BJ (cell line): ENCODE data around the gene DGUOK. TPM values are rescaled to one million over a fixed set of nuclear protein-coding genes. Genes with fewer than 3 reads are reported as not detected.
A peak's percentile ranks its signal among the peaks of the same experiment; 100 is the strongest.
"Not testable (repeated sequence)": the region's sequence is repeated elsewhere in the genome, so short reads cannot be mapped to it uniquely, and the experiment has no call there.

ENCODE experiments used
- CTCF ChIA-PET: fragments of 350-600 bp; formaldehyde crosslinking; extraction: SDS; loops from one replicate; lab custom pipeline; 2021; ENCODE audit warnings: antibody characterized with exemption, inconsistent platforms; lab: Yijun Ruan, JAX
- POLR2A ChIA-PET: fragments of 300-600 bp; sonication (Branson Sonifier 250); formaldehyde crosslinking; extraction: SDS; loops from one replicate; lab custom pipeline; 2021; ENCODE audit warnings: antibody characterized with exemption; lab: Charles Lee
- DNase-seq: peaks from one replicate; pipeline ENCODE4 v3.0.0-alpha.2; 2011; ENCODE audit warnings: low read depth
- H3K27me3 ChIP-seq: 2 replicates; pipeline ENCODE4 v1.6.0; 2011; ENCODE audit warnings: low read length; ENCODE audit not compliant: control insufficient read depth, insufficient read depth
- H3K36me3 ChIP-seq: 2 replicates; pipeline ENCODE4 v1.5.1; 2011; ENCODE audit warnings: low read length; ENCODE audit not compliant: control insufficient read depth, insufficient read depth
- H3K4me3 ChIP-seq: 2 replicates; pipeline ENCODE4 v1.5.1; 2011; ENCODE audit warnings: low read depth, mild to moderate bottlenecking, control low read depth, low read length
- polyA plus RNA-seq: library from polyadenylated mRNA; depleted of rRNA; stranded (reverse); fragments of >200 nt; gene quantifications from 2 replicates; pipeline ENCODE4 v1.2.3, GENCODE V29; 2011
- TF ChIP-seq, protein P1 (sequence below): IDR thresholded peaks from 2 replicates; pipeline ENCODE4 v1.5.1; 2011; ENCODE audit warnings: low read depth, mild to moderate bottlenecking, control low read depth, inconsistent platforms, low read length, moderate library complexity; ENCODE audit not compliant: insufficient read depth

Gene DGUOK
- polyA plus RNA-seq, 1 experiment: 79.8 TPM

- POLR2A ChIA-PET: no interaction called here
- DNase-seq: no peak
- TF ChIP-seq, protein P1, sequence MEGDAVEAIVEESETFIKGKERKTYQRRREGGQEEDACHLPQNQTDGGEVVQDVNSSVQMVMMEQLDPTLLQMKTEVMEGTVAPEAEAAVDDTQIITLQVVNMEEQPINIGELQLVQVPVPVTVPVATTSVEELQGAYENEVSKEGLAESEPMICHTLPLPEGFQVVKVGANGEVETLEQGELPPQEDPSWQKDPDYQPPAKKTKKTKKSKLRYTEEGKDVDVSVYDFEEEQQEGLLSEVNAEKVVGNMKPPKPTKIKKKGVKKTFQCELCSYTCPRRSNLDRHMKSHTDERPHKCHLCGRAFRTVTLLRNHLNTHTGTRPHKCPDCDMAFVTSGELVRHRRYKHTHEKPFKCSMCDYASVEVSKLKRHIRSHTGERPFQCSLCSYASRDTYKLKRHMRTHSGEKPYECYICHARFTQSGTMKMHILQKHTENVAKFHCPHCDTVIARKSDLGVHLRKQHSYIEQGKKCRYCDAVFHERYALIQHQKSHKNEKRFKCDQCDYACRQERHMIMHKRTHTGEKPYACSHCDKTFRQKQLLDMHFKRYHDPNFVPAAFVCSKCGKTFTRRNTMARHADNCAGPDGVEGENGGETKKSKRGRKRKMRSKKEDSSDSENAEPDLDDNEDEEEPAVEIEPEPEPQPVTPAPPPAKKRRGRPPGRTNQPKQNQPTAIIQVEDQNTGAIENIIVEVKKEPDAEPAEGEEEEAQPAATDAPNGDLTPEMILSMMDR: no peak
- H3K4me3 ChIP-seq: no peak overlapping the region
- peaks cover 4% of the 10 kb centered on the region for H3K36me3 ChIP-seq
- H3K27me3 ChIP-seq: no peaks in the 10 kb centered on the region
- CTCF ChIA-PET: interaction anchor here (1.6 to 2.1 kb wide), 2 partner anchors 114 to 210 kb away, joined by 3 to 6 read pairs; partner anchors contain the start of gene BOLA3
Measured at GRCh38 chr2:73937899-73938298, 11.2 kb downstream of the DGUOK start.

- Histone ChIP-seq H3K36me3 (peaks cover 2% of the 10 kb centered on the region), H3K27me3 (no peaks in the 10 kb centered on the region), H3K4me3 (no peak overlapping the region)
- TF ChIP-seq, protein P1: no peak
- CTCF ChIA-PET: interaction anchor here (0.9 to 1.2 kb wide), 2 partner anchors 16 to 188 kb away, joined by 3 to 4 read pairs; no protein-coding TSS in a partner anchor
- DNase-seq: peak; percentile 40
- POLR2A ChIA-PET: no interaction called here
Measured at GRCh38 chr2:73938718-73939352, 12.2 kb downstream of the DGUOK start.

DNA sequence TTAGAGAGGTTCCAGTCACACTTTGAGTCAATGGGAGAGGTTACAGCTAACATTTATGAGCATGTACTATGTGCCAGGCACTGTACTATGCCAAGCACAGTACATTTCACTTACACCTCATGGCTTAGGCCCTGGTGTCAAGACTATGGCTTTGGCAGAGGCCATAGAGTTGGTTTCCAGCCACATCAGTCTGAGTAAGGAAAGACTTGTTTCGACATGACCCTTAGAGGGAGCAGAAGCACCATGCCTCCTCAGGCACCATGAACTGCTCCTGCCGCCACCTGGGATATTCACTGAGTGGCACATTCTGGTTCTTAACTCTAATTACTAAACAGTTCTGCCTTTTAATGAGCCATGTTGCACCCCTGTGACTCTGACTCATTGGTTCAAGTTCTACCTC lies 12.7 kb downstream of the DGUOK start:
- Histone ChIP-seq H3K36me3 (peaks cover 2% of the 10 kb centered on the region), H3K4me3 (no peak overlapping the region), H3K27me3 (no peaks in the 10 kb centered on the region)
- ChIA-PET CTCF (interaction anchor here (0.9 to 1.2 kb wide), 2 partner anchors 16 to 188 kb away, joined by 3 to 4 read pairs; no protein-coding TSS in a partner anchor), POLR2A (no interaction called here)
- TF ChIP-seq, protein P1: peak; percentile 15; the same call in 1 of the 2 replicates
- no peak for DNase-seq

DNA sequence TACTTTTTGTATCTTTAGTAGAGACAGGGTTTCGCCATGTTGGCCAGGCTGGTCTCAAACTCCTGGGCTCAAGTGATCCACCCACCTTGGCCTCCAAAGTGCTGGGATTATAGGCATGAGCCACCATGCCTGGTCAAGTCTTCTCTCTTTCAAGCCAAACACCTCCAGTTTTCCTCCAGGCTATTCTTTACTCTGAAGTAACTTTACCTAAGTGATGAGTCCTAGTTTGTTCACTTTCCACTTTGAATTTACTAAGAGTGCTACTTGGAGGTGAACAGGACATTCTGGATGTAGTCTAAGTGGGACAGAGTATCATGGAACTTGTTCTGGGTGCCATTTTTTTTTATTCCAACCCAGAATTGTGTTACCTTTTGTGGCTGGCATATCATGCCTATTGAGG lies 13.4 kb downstream of the DGUOK start:
- POLR2A ChIA-PET, DNase-seq, CTCF ChIA-PET, H3K27me3 ChIP-seq, H3K36me3 ChIP-seq, H3K4me3 ChIP-seq: not testable (repeated sequence)

- H3K4me3 ChIP-seq: no peak overlapping the region
- no peaks in the 10 kb centered on the region for H3K27me3 ChIP-seq
- ChIA-PET CTCF (no interaction called here), POLR2A (no interaction called here)
- TF ChIP-seq, protein P1: no peak
- H3K36me3 ChIP-seq: peaks cover 4% of the 10 kb centered on the region
- DNase-seq: no peak
Measured at GRCh38 chr2:73942664-73943063, 16.0 kb downstream of the DGUOK start.
